Mesendoderm (in vitro differentiated cells): Measurements from ENCODE around the gene POLDIP2.
A peak's percentile ranks its signal among the peaks of the same experiment; 100 is the strongest.

ENCODE experiments used
- DNase-seq: peaks from one replicate; pipeline ENCODE4 v3.0.0; 2013
- H2AK5ac ChIP-seq: 2 replicates; pipeline ENCODE4 v1.6.1; 2013; ENCODE audit warnings: low read length, inconsistent platforms
- H2BK120ac ChIP-seq: 2 replicates; pipeline ENCODE4 v1.6.1; 2013; ENCODE audit warnings: low read depth, mild to moderate bottlenecking, low read length, moderate library complexity, mixed read lengths
- H2BK15ac ChIP-seq: replicated peaks from 2 replicates; pipeline ENCODE4 v1.6.1; 2013; ENCODE audit warnings: low read depth, mild to moderate bottlenecking, moderate library complexity
- H2BK5ac ChIP-seq: 2 replicates; pipeline ENCODE4 v1.6.1; 2013; ENCODE audit warnings: low read length, inconsistent platforms
- H3K18ac ChIP-seq: 2 replicates; pipeline ENCODE4 v1.6.1; 2013; ENCODE audit warnings: mild to moderate bottlenecking, low read length, mixed read lengths
- H3K23ac ChIP-seq: one replicate; pipeline ENCODE4 v1.6.1; 2013; ENCODE audit warnings: low read length
- H3K27ac ChIP-seq: 2 replicates; pipeline ENCODE4 v1.5.1; 2013; ENCODE audit warnings: low read depth, mild to moderate bottlenecking, inconsistent platforms, low read length, moderate library complexity
- H3K27me3 ChIP-seq: 2 replicates; pipeline ENCODE4 v1.6.1; 2013; ENCODE audit warnings: low read length, control low read depth, mild to moderate bottlenecking, inconsistent platforms; ENCODE audit not compliant: insufficient read depth, poor library complexity
- H3K36me3 ChIP-seq: 2 replicates; pipeline ENCODE4 v1.6.1; 2013; ENCODE audit warnings: low read length, inconsistent platforms; ENCODE audit not compliant: control insufficient read depth, insufficient read depth
- H3K4ac ChIP-seq: one replicate; pipeline ENCODE4 v1.6.1; 2013; ENCODE audit warnings: low read depth, mild to moderate bottlenecking, low read length, moderate library complexity
- H3K4me1 ChIP-seq: 2 replicates; pipeline ENCODE4 v1.6.1; 2013; ENCODE audit warnings: low read depth, low read length, inconsistent platforms; ENCODE audit not compliant: control insufficient read depth
- H3K4me2 ChIP-seq: 2 replicates; pipeline ENCODE4 v1.6.1; 2013; ENCODE audit warnings: low read length
- H3K4me3 ChIP-seq: 2 replicates; pipeline ENCODE4 v1.5.1; 2013; ENCODE audit warnings: mild to moderate bottlenecking, low read length
- H3K56ac ChIP-seq: one replicate; pipeline ENCODE4 v1.6.1; 2013; ENCODE audit warnings: low read length
- H3K79me1 ChIP-seq: 2 replicates; pipeline ENCODE4 v1.6.1; 2013; ENCODE audit warnings: low read length, inconsistent platforms
- H3K79me2 ChIP-seq: 2 replicates; pipeline ENCODE4 v1.6.1; 2013; ENCODE audit warnings: mild to moderate bottlenecking, low read length; ENCODE audit not compliant: control insufficient read depth, insufficient read depth
- H3K9ac ChIP-seq: 2 replicates; pipeline ENCODE4 v1.6.1; 2013; ENCODE audit warnings: low read length, inconsistent platforms
- H4K5ac ChIP-seq: one replicate; pipeline ENCODE4 v1.6.1; 2013; ENCODE audit warnings: low read length
- H4K8ac ChIP-seq: one replicate; pipeline ENCODE4 v1.6.1; 2013; ENCODE audit warnings: low read depth, mild to moderate bottlenecking, control low read depth, low read length, moderate library complexity
- WGBS: extraction: QIAGEN DNeasy Blood & Tissue Kit; methylation state at CpG from one replicate; pipeline ENCODE4 v1.1.7; 2013; ENCODE audit warnings: low lambda C conversion rate, missing lambda C conversion rate; ENCODE audit not compliant: insufficient coverage; ENCODE audit errors: extremely low coverage; 5-methylcytosine and 5-hydroxymethylcytosine counted together

POLDIP2 gene

GRCh38 chr17:28379814-28380801 is 22.8 kb upstream of the POLDIP2 start:
- H2BK5ac ChIP-seq = no peak overlapping the region
- no peak overlapping the region for H3K9ac ChIP-seq
- H3K4me1 ChIP-seq = no peaks in the 10 kb centered on the region
- DNase-seq = peak; percentile 90
- no peak overlapping the region for H3K4me3 ChIP-seq
- no peaks in the 10 kb centered on the region for H3K36me3 ChIP-seq
- no CpG with 5 or more reads among the region's 10 CpGs for WGBS
- no peak overlapping the region for H2AK5ac ChIP-seq
- H3K4ac ChIP-seq = no peak overlapping the region
- H3K27ac ChIP-seq = no peak overlapping the region
- no peak overlapping the region for H4K8ac ChIP-seq
- H3K4me2 ChIP-seq = no peak overlapping the region
- no peak overlapping the region for H3K18ac ChIP-seq
- H3K79me2 ChIP-seq = no peaks in the 10 kb centered on the region
- H4K5ac ChIP-seq = no peak overlapping the region
- H3K56ac ChIP-seq = no peak overlapping the region
- H3K79me1 ChIP-seq = no peaks in the 10 kb centered on the region
- H3K27me3 ChIP-seq = peaks cover 6% of the 10 kb centered on the region
- H2BK120ac ChIP-seq = no peak overlapping the region
- H2BK15ac ChIP-seq = no peak overlapping the region
- peak overlapping the region; percentile 4 for H3K23ac ChIP-seq

GRCh38 chr17:28372945-28373274 is 15.6 kb upstream of the POLDIP2 start:
- H2AK5ac ChIP-seq = no peak overlapping the region
- peaks cover 12% of the 10 kb centered on the region for H3K27me3 ChIP-seq
- WGBS = no CpG with 5 or more reads among the region's 6 CpGs
- no peaks in the 10 kb centered on the region for H3K36me3 ChIP-seq
- H3K9ac ChIP-seq = no peak overlapping the region
- no peak overlapping the region for H3K4me2 ChIP-seq
- H3K4me3 ChIP-seq = no peak overlapping the region
- no peak overlapping the region for H4K8ac ChIP-seq
- no peak overlapping the region for H3K4ac ChIP-seq
- H3K56ac ChIP-seq = no peak overlapping the region
- H2BK5ac ChIP-seq = no peak overlapping the region
- H3K18ac ChIP-seq = no peak overlapping the region
- no peaks in the 10 kb centered on the region for H3K79me2 ChIP-seq
- no peak overlapping the region for H3K27ac ChIP-seq
- H2BK15ac ChIP-seq = no peak overlapping the region
- no peak overlapping the region for H3K23ac ChIP-seq
- H2BK120ac ChIP-seq = no peak overlapping the region
- no peaks in the 10 kb centered on the region for H3K79me1 ChIP-seq
- H4K5ac ChIP-seq = no peak overlapping the region
- H3K4me1 ChIP-seq = peaks cover 4% of the 10 kb centered on the region
- DNase-seq = no peak

- Histone ChIP-seq H2BK120ac (no peak overlapping the region), H4K8ac (no peak overlapping the region), H2AK5ac (no peak overlapping the region), H3K9ac (peak overlapping the region; percentile 46), H3K4ac (no peak overlapping the region), H4K5ac (no peak overlapping the region), H3K79me2 (no peaks in the 10 kb centered on the region), H3K56ac (peak overlapping the region; percentile 81), H3K27me3 (peaks cover 12% of the 10 kb centered on the region), H3K18ac (no peak overlapping the region), H3K4me2 (peak overlapping the region; percentile 49), H3K4me3 (no peak overlapping the region), H3K23ac (no peak overlapping the region), H3K79me1 (no peaks in the 10 kb centered on the region), H2BK5ac (no peak overlapping the region), H3K36me3 (no peaks in the 10 kb centered on the region), H3K27ac (no peak overlapping the region), H3K4me1 (peaks cover 4% of the 10 kb centered on the region), H2BK15ac (no peak overlapping the region)
- WGBS = no CpG with 5 or more reads among the region's 53 CpGs
- DNase-seq = peak; percentile 43
Observed at GRCh38 chr17:28372203-28372944, 15.0 kb upstream of the POLDIP2 start.

GRCh38 chr17:28371245-28372202 is 14.2 kb upstream of the POLDIP2 start, which contains the start of gene SARM1:
TSS of gene SARM1 (plus strand) at chr17:28371694. CDS start at chr17:28372033, 339 bp downstream.
- Histone ChIP-seq H3K4me2 (peak within 1 kb of the TSS; percentile 49), H3K79me2 (no peaks in the 10 kb centered on the region), H3K18ac (no peak within 1 kb of the TSS), H3K23ac (no peak within 1 kb of the TSS), H3K27ac (no peak within 1 kb of the TSS), H4K5ac (no peak within 1 kb of the TSS), H2AK5ac (no peak within 1 kb of the TSS), H3K4me3 (peak within 1 kb of the TSS; percentile 21), H3K36me3 (no peaks in the 10 kb centered on the region), H2BK5ac (no peak within 1 kb of the TSS), H3K56ac (peak within 1 kb of the TSS; percentile 81), H3K4me1 (peaks cover 4% of the 10 kb centered on the region), H3K27me3 (peaks cover 12% of the 10 kb centered on the region), H3K9ac (peak within 1 kb of the TSS; percentile 46), H4K8ac (no peak within 1 kb of the TSS), H2BK15ac (no peak within 1 kb of the TSS), H2BK120ac (no peak within 1 kb of the TSS), H3K4ac (no peak within 1 kb of the TSS), H3K79me1 (no peaks in the 10 kb centered on the region)
- peak; percentile 98 for DNase-seq
- no CpG with 5 or more reads among the region's 80 CpGs for WGBS

- Histone ChIP-seq H3K18ac (no peak overlapping the region), H3K23ac (no peak overlapping the region), H3K27ac (no peak overlapping the region), H2BK120ac (no peak overlapping the region), H3K4me3 (no peak overlapping the region), H3K4me2 (no peak overlapping the region), H2AK5ac (no peak overlapping the region), H4K8ac (no peak overlapping the region), H2BK5ac (no peak overlapping the region), H4K5ac (no peak overlapping the region), H3K79me1 (no peaks in the 10 kb centered on the region), H3K36me3 (no peaks in the 10 kb centered on the region), H2BK15ac (no peak overlapping the region), H3K56ac (peak overlapping the region; percentile 51), H3K4me1 (peaks cover 4% of the 10 kb centered on the region), H3K27me3 (peaks cover 12% of the 10 kb centered on the region), H3K4ac (no peak overlapping the region), H3K79me2 (no peaks in the 10 kb centered on the region), H3K9ac (peak overlapping the region; percentile 26)
- no CpG with 5 or more reads among the region's 1 CpG for WGBS
- no peak for DNase-seq
Observed at GRCh38 chr17:28370744-28371103, 13.4 kb upstream of the POLDIP2 start.
